Sigmoid colon (tissue), 7 donors: ENCODE measurements around the gene ANKRD53. TPM values are rescaled to one million over a fixed set of nuclear protein-coding genes. Genes with fewer than 3 reads are reported as not detected.
"Not testable (repeated sequence)": the region's sequence is repeated elsewhere in the genome, so short reads cannot be mapped to it uniquely, and the experiment has no call there.

Source experiments
- DNase-seq: peaks from one replicate; pipeline ENCODE4 v3.0.0-alpha.2; 2019
- H3K27ac ChIP-seq, 4 donors: fragments of 200-600 bp; sonication (generic); one replicate each; pipeline ENCODE4 v1.5.1; 2016 to 2019; ENCODE audit warnings: mild to moderate bottlenecking in 1 of 4
- H3K27me3 ChIP-seq, 3 donors: fragments of 200-600 bp; sonication (generic); one replicate each; pipeline ENCODE4 v1.5.1; 2019; ENCODE audit warnings: mild to moderate bottlenecking in 1 of 3
- H3K36me3 ChIP-seq, 4 donors: fragments of 200-600 bp; sonication (generic); one replicate each; pipeline ENCODE4 v1.5.1; 2016 to 2019
- H3K4me1 ChIP-seq, 4 donors: fragments of 200-600 bp; sonication (generic); one replicate each; pipeline ENCODE4 v1.5.1; 2017 to 2019
- H3K4me3 ChIP-seq, 4 donors: fragments of 200-600 bp; sonication (generic); one replicate each; pipeline ENCODE4 v1.5.1; 2017 to 2019; ENCODE audit warnings: mild to moderate bottlenecking in 2 of 4, moderate library complexity in 1 of 4
- H3K9me3 ChIP-seq, 4 donors: fragments of 200-600 bp in 3 of 4; sonication (generic) in 3 of 4; one replicate each; pipeline versions ENCODE4 v1.5.1 to v1.6.1; 2013 to 2019
- CTCF ChIP-seq, 4 experiments: fragments of 450-650 bp in 3 of 4; fragments of 200-600 bp in 1 of 4; IDR thresholded peaks; one replicate each; pipeline ENCODE4 v1.5.1; 2016 to 2019; ENCODE audit warnings: antibody characterized with exemption in 4 of 4, mild to moderate bottlenecking in 3 of 4, moderate library complexity in 2 of 4
- EP300 ChIP-seq, 4 donors: sonication (generic); formaldehyde crosslinking; IDR thresholded peaks; one replicate each; pipeline ENCODE4 v1.6.1; 2017; ENCODE audit warnings: antibody characterized with exemption in 4 of 4
- POLR2A ChIP-seq, 2 donors: fragments of 450-650 bp; IDR thresholded peaks; one replicate each; pipeline ENCODE4 v1.6.1; 2016; ENCODE audit warnings: antibody characterized with exemption in 2 of 2, mild to moderate bottlenecking in 2 of 2, moderate library complexity in 2 of 2
- POLR2AphosphoS5 ChIP-seq, 4 donors: sonication (generic); formaldehyde crosslinking; IDR thresholded peaks; one replicate each; pipeline ENCODE4 v1.6.1; 2017; ENCODE audit warnings: antibody characterized with exemption in 4 of 4
- WGBS, 2 donors: extraction: QIAGEN DNeasy Blood & Tissue Kit; methylation state at CpG; one replicate each; pipeline ENCODE4 v1.1.7; 2013; 5-methylcytosine and 5-hydroxymethylcytosine counted together
- intact Hi-C: fragments of 100-400 bp; cut with DNase I; formaldehyde crosslinking; loops from one replicate; pipeline ENCODE4 v1.15.1; 2023
- polyA plus RNA-seq, 3 donors: library from polyadenylated mRNA; stranded (reverse); fragments of 200-250 nt; gene quantifications; one replicate each; pipeline ENCODE4 v1.2.3, GENCODE V29; 2013
- total RNA-seq, 4 donors: library from RNA; depleted of rRNA; stranded (reverse); fragments of >200 nt; gene quantifications; one replicate each; pipeline ENCODE4 v1.1.0, GENCODE V29; 2016
- donor health status: healthy with polysubstance abuse.
- donor health status: Bipolar disorder and iron deficiency.
- donor health status: healthy.

The ANKRD53 gene
- total and polyA plus RNA-seq, 7 donors: 0.49 to 1.9 (median 1.0) TPM; not detected in 1

DNA sequence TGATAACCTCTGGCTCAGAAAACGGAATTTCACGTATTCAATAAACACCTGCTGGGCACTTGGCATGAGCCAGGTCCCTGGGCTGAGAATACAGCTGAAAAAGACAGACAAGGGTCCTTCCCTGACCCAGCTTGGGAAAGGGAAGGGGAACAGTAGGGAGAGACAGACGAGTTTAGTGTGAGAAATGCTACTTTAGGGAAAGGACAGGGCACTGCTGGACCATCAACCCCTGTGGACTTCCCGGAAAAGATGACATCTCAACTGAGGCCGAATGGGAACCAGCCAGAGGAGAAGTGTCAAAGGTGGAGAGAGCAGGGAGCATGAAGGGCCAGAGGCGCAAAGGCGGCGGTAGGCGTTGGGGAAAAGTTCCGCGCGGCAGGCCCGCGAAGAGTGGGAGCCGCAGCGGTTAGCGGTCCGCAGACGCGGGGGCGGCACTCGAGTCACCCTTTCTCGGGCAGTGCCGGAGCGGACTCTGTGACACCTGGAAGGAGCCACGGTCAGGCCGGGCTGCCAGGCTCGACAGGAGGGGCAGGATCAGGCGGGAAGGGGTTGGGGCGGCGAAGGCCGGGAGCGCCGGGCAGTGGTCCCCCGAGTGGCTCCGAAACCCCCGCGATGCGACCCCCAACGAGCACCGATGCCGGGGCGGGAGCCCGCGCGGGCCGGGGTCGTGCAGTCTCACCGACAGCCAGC is 15.7 kb downstream of the ANKRD53 start:
- no peak for DNase-seq
- H3K9me3 ChIP-seq: no peaks in the 10 kb centered on the region
- 1% methylated on average over 49 of the region's 49 CpGs for WGBS, 2 donors
- TF ChIP-seq CTCF (IDR thresholded peaks at IDR 0.05): no peak
- TF ChIP-seq POLR2AphosphoS5 (IDR thresholded peaks at IDR 0.05): no peak
- TF ChIP-seq EP300 (IDR thresholded peaks at IDR 0.05): no peak
- no peak for TF ChIP-seq POLR2A (IDR thresholded peaks at IDR 0.05)
- H3K4me3 ChIP-seq: peak overlapping the region; percentile 97 to 99 (median 98)
- H3K36me3 ChIP-seq: peaks cover 2 to 32% (median 20%) of the 10 kb centered on the region in 4 donors
- no peaks in the 10 kb centered on the region for H3K27me3 ChIP-seq
- H3K4me1 ChIP-seq: peaks cover 0 to 33% (median 26%) of the 10 kb centered on the region in 4 donors
- H3K27ac ChIP-seq: peak overlapping the region; percentile 82 to 87 (median 84)
- intact Hi-C loops: loop anchor here (2.0 kb wide), 2 partner anchors 13 to 75 kb away; partner anchors contain the start of gene NAGK

- Histone ChIP-seq H3K27ac (peak within 1 kb of the TSS; percentile 82 to 87 (median 84)), H3K9me3 (no peaks in the 10 kb centered on the region), H3K4me3 (peak within 1 kb of the TSS; percentile 97 to 99 (median 98)), H3K27me3 (no peaks in the 10 kb centered on the region), H3K36me3 (peaks cover 0 to 25% (median 15%) of the 10 kb centered on the region in 4 donors), H3K4me1 (peaks cover 0 to 33% (median 26%) of the 10 kb centered on the region in 4 donors)
- peak; percentile 93 for DNase-seq
- 0 to 1% methylated on average over 65 of the region's 65 CpGs for WGBS, 2 donors
- peak in 3 of 4 donors; percentile 31 to 75 (median 62) for TF ChIP-seq POLR2AphosphoS5 (IDR thresholded peaks at IDR 0.05)
- TF ChIP-seq CTCF (IDR thresholded peaks at IDR 0.05): peak; percentile 8 to 69 (median 34)
- TF ChIP-seq EP300 (IDR thresholded peaks at IDR 0.05): no peak
- TF ChIP-seq POLR2A (IDR thresholded peaks at IDR 0.05): no peak
- intact Hi-C loops: loop anchor here (2.0 kb wide), 2 partner anchors 14 to 74 kb away; partner anchors contain the start of gene NAGK
Measured at GRCh38 chr2:70994699-70995425, 16.4 kb downstream of the ANKRD53 start, which contains the start of gene TEX261. TSS of gene TEX261 (minus strand) at chr2:70994873. CDS start at chr2:70994757, 116 bp downstream.

- peak; percentile 65 for DNase-seq
- H3K36me3 ChIP-seq: peaks cover 0 to 19% (median 12%) of the 10 kb centered on the region in 4 donors
- H3K4me1 ChIP-seq: peaks cover 0 to 33% (median 26%) of the 10 kb centered on the region in 4 donors
- intact Hi-C loops: loop anchor here (2.0 kb wide), 2 partner anchors 15 to 73 kb away; partner anchors contain the start of gene NAGK
- WGBS, 2 donors: 1% methylated on average over 11 of the region's 11 CpGs
- peak overlapping the region; percentile 97 to 99 (median 98) for H3K4me3 ChIP-seq
- H3K9me3 ChIP-seq: no peaks in the 10 kb centered on the region
- peak overlapping the region; percentile 65 to 87 (median 84) for H3K27ac ChIP-seq
- H3K27me3 ChIP-seq: no peaks in the 10 kb centered on the region
- no peak for TF ChIP-seq POLR2A (IDR thresholded peaks at IDR 0.05)
- no peak for TF ChIP-seq EP300 (IDR thresholded peaks at IDR 0.05)
- TF ChIP-seq POLR2AphosphoS5 (IDR thresholded peaks at IDR 0.05): no peak
- no peak for TF ChIP-seq CTCF (IDR thresholded peaks at IDR 0.05)
Measured at GRCh38 chr2:70995426-70995729, 16.9 kb downstream of the ANKRD53 start.

GRCh38 chr2:70998885-70999284 is 20.5 kb downstream of the ANKRD53 start:
- H3K36me3 ChIP-seq, DNase-seq, H3K4me3 ChIP-seq, H3K27me3 ChIP-seq, H3K9me3 ChIP-seq, H3K27ac ChIP-seq, intact Hi-C loops: not testable (repeated sequence)
- H3K4me1 ChIP-seq: peaks cover 0 to 17% (median 11%) of the 10 kb centered on the region in 4 donors
- 92 to 94% methylated on average over 4 of the region's 4 CpGs for WGBS, 2 donors

DNA sequence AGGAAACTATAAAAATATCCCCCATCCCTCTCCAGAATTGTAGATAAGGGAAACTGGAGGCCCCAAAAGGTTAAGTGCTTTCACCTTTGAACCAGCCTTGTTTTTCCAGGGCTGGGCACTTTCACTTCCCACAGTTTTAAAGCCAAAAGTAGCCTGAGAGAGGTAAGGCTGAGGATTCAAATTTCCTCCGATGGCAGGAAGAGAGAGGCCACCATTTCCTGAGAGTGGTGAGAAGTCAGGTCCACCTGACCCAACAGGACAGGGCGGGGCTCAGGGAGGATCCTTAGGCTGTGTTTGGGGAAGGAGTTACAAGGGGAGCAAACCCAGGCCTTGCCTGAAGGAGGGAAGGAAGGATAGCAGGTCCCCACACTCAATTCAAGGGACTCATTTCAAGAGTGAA is 20.9 kb downstream of the ANKRD53 start:
- 46 to 47% methylated on average over 2 of the region's 2 CpGs for WGBS, 2 donors
- H3K4me1 ChIP-seq: peaks cover 0 to 15% (median 9%) of the 10 kb centered on the region in 4 donors
- intact Hi-C loops: no loop called here

DNA sequence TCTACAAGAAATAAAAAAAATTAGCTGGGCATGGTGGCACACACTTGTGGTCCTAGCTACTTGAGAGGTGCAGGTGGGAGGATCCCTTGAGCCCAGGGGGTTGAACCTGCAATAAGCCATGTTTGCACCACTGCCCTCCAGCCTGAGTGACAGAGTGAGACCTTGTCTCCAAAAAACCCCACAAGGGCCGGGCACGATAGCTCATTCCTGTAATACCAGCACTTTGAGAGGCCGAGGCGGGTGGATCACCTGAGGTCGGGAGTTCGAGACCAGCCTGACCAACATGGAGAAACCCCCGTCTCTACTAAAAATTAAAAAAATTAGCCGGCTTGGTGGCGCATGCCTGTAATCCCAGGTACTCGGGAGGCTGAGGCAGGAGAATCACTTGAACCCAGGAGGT is 21.5 kb downstream of the ANKRD53 start:
- DNase-seq: peak; percentile 50
- H3K27ac ChIP-seq, H3K4me3 ChIP-seq, H3K9me3 ChIP-seq, H3K27me3 ChIP-seq, H3K36me3 ChIP-seq: not testable (repeated sequence)
- intact Hi-C loops: loop anchor here (5.0 kb wide), 1 partner anchor 33 kb away; no protein-coding TSS in a partner anchor
- WGBS, 2 donors: 98% methylated on average over 10 of the region's 10 CpGs
- peaks cover 0 to 14% (median 9%) of the 10 kb centered on the region in 4 donors for H3K4me1 ChIP-seq

More for the DNA sequence above, 20.9 kb downstream of the ANKRD53 start:
- Histone ChIP-seq H3K27me3 (no peaks in the 10 kb centered on the region), H3K36me3 (no peaks in the 10 kb centered on the region), H3K4me3 (no peak overlapping the region), H3K27ac (no peak overlapping the region), H3K9me3 (no peaks in the 10 kb centered on the region)
- TF ChIP-seq POLR2A (IDR thresholded peaks at IDR 0.05): no peak
- no peak for TF ChIP-seq POLR2AphosphoS5 (IDR thresholded peaks at IDR 0.05)
- no peak for TF ChIP-seq EP300 (IDR thresholded peaks at IDR 0.05)
- no peak for TF ChIP-seq CTCF (IDR thresholded peaks at IDR 0.05)
- DNase-seq: peak; percentile 12
